Stimulated activated CD8-positive, alpha-beta memory T cell treated with anti-CD3 and anti-CD28 coated beads, Interleukin-7, amount 100 ng/mL, for 1 hour (primary cell): ENCODE results near the gene MTHFD1L.
"Not testable (repeated sequence)": the region's sequence is repeated elsewhere in the genome, so short reads cannot be mapped to it uniquely, and the experiment has no call there.

Source experiments
- DNase-seq, 2 donors: peaks; one replicate each; pipeline ENCODE4 v3.0.0-alpha.2; 2020; ENCODE audit warnings: low read depth in 2 of 2

MTHFD1L gene

GRCh38 chr6:151067684-151068596, 202.4 kb downstream of the MTHFD1L start:
- DNase-seq, result no peak

GRCh38 chr6:151068761-151069312, 203.3 kb downstream of the MTHFD1L start:
- DNase-seq, result no peak

- no peak for DNase-seq
These were observed 204.1 kb downstream of the MTHFD1L start for GRCh38 chr6:151069641-151070040.

- DNase-seq, result no peak
These were observed 205.1 kb downstream of the MTHFD1L start for GRCh38 chr6:151070631-151071051.

GRCh38 chr6:151071295-151071694, 205.8 kb downstream of the MTHFD1L start:
- no peak for DNase-seq

- DNase-seq, result no peak
These were observed 207.6 kb downstream of the MTHFD1L start for GRCh38 chr6:151073146-151073545.

GRCh38 chr6:151073701-151074100, 208.2 kb downstream of the MTHFD1L start:
- no peak for DNase-seq

GRCh38 chr6:151075005-151075404, 209.5 kb downstream of the MTHFD1L start:
- no peak for DNase-seq

- no peak for DNase-seq
These were observed 210.0 kb downstream of the MTHFD1L start for GRCh38 chr6:151075527-151075926.

- no peak for DNase-seq
These were observed 210.5 kb downstream of the MTHFD1L start for GRCh38 chr6:151075930-151076555.

- no peak for DNase-seq
These were observed 213.2 kb downstream of the MTHFD1L start for GRCh38 chr6:151078655-151079054.

- no peak for DNase-seq
These were observed 216.2 kb downstream of the MTHFD1L start for GRCh38 chr6:151081656-151082055.

GRCh38 chr6:151082079-151082478, 216.6 kb downstream of the MTHFD1L start:
- no peak for DNase-seq

GRCh38 chr6:151084275-151084674, 218.8 kb downstream of the MTHFD1L start:
- DNase-seq, result no peak

GRCh38 chr6:151087055-151087454, 221.6 kb downstream of the MTHFD1L start:
- not testable (repeated sequence) for DNase-seq

GRCh38 chr6:151087861-151088598, 222.5 kb downstream of the MTHFD1L start:
- DNase-seq, result no peak

- DNase-seq, result no peak
These were observed 223.1 kb downstream of the MTHFD1L start for GRCh38 chr6:151088599-151088935.

- no peak for DNase-seq
These were observed 223.5 kb downstream of the MTHFD1L start for GRCh38 chr6:151088963-151089362.

GRCh38 chr6:151089978-151090377, 224.5 kb downstream of the MTHFD1L start:
- DNase-seq, result no peak

- no peak for DNase-seq
These were observed 226.1 kb downstream of the MTHFD1L start for GRCh38 chr6:151091571-151091970.

- no peak for DNase-seq
These were observed 227.1 kb downstream of the MTHFD1L start for GRCh38 chr6:151092591-151092990.

- no peak for DNase-seq
These were observed 228.2 kb downstream of the MTHFD1L start for GRCh38 chr6:151093706-151094105.
